Activated CD8-positive, alpha-beta memory T cell treated with anti-CD3 and anti-CD28 coated beads, Interleukin-2, amount 50 U/mL, for 24 hours (primary cell): ENCODE data around the gene ARMS2.

Source experiments
- DNase-seq: peaks from one replicate; pipeline ENCODE4 v3.0.0-alpha.2; 2020; ENCODE audit errors: extremely low read depth

Gene ARMS2

GRCh38 chr10:122471531-122472177, 17.2 kb downstream of the ARMS2 start:
- DNase-seq = no peak

- no peak for DNase-seq
Measured at GRCh38 chr10:122473116-122473515, 18.7 kb downstream of the ARMS2 start.

- no peak for DNase-seq
Measured at GRCh38 chr10:122474131-122474818, 19.8 kb downstream of the ARMS2 start.

GRCh38 chr10:122475100-122475499, 20.6 kb downstream of the ARMS2 start:
- DNase-seq = no peak

GRCh38 chr10:122475591-122476332, 21.3 kb downstream of the ARMS2 start:
- no peak for DNase-seq

- DNase-seq = no peak
Measured at GRCh38 chr10:122476333-122476695, 21.9 kb downstream of the ARMS2 start.

GRCh38 chr10:122477436-122477835, 23.0 kb downstream of the ARMS2 start:
- DNase-seq = no peak

- DNase-seq = no peak
Measured at GRCh38 chr10:122478971-122479370, 24.5 kb downstream of the ARMS2 start.

- no peak for DNase-seq
Measured at GRCh38 chr10:122480146-122480833, 25.8 kb downstream of the ARMS2 start.

GRCh38 chr10:122481296-122482056, 27.0 kb downstream of the ARMS2 start:
- no peak for DNase-seq

- no peak for DNase-seq
Measured at GRCh38 chr10:122484276-122485060, 30.0 kb downstream of the ARMS2 start.

GRCh38 chr10:122485670-122486069, 31.2 kb downstream of the ARMS2 start:
- no peak for DNase-seq

GRCh38 chr10:122486406-122487080, 32.1 kb downstream of the ARMS2 start:
- DNase-seq = no peak

- DNase-seq = no peak
Measured at GRCh38 chr10:122487174-122487765, 32.8 kb downstream of the ARMS2 start.

- DNase-seq = no peak
Measured at GRCh38 chr10:122490268-122490667, 35.8 kb downstream of the ARMS2 start.

GRCh38 chr10:122490786-122491680, 36.6 kb downstream of the ARMS2 start:
- DNase-seq = no peak

- DNase-seq = no peak
Measured at GRCh38 chr10:122492006-122492405, 37.6 kb downstream of the ARMS2 start.

- no peak for DNase-seq
Measured at GRCh38 chr10:122492999-122493481, 38.6 kb downstream of the ARMS2 start.

GRCh38 chr10:122493761-122494160, 39.3 kb downstream of the ARMS2 start:
- no peak for DNase-seq
